Neutrophil (primary cell): ENCODE results near the gene BARX1.
"Not testable (repeated sequence)": the region's sequence is repeated elsewhere in the genome, so short reads cannot be mapped to it uniquely, and the experiment has no call there.

Experiments used
- H3K27ac ChIP-seq: fragments of 200-600 bp; sonication (generic); 2 replicates; pipeline ENCODE4 v1.5.1; 2016; ENCODE audit warnings: mild to moderate bottlenecking, moderate library complexity
- H3K27me3 ChIP-seq: fragments of 200-600 bp; sonication (generic); 2 replicates; pipeline ENCODE4 v1.6.0; 2016; ENCODE audit warnings: mild to moderate bottlenecking
- H3K36me3 ChIP-seq: fragments of 200-600 bp; sonication (generic); 2 replicates; pipeline ENCODE4 v1.5.1; 2017
- H3K4me1 ChIP-seq, 2 experiments: fragments of 200-600 bp in 1 of 2; sonication (generic) in 1 of 2; 1 replicate in 1 of 2; 2 replicates in 1 of 2; pipeline versions ENCODE4 v1.5.1 to v1.6.1; 2013 to 2016; ENCODE audit warnings: low read depth in 1 of 2, low read length in 1 of 2, mild to moderate bottlenecking in 1 of 2, moderate library complexity in 1 of 2; ENCODE audit not compliant: control insufficient read depth in 1 of 2, insufficient read depth in 1 of 2
- H3K4me3 ChIP-seq, 2 experiments: fragments of 200-600 bp in 1 of 2; sonication (generic) in 1 of 2; 1 replicate in 1 of 2; 2 replicates in 1 of 2; pipeline ENCODE4 v1.5.1; 2013 to 2016; ENCODE audit warnings: low read depth in 1 of 2, low read length in 1 of 2, mild to moderate bottlenecking in 1 of 2, moderate library complexity in 1 of 2
- H3K9me3 ChIP-seq: fragments of 200-600 bp; sonication (generic); 2 replicates; pipeline ENCODE4 v1.5.1; 2016
- CTCF ChIP-seq: fragments of 200-600 bp; sonication (generic); IDR thresholded peaks from 2 replicates; pipeline ENCODE4 v1.5.1; 2016; ENCODE audit warnings: antibody characterized with exemption

The BARX1 gene

GRCh38 chr9:93979721-93980120, 24.6 kb upstream of the BARX1 start:
- H3K9me3 ChIP-seq = no peaks in the 10 kb centered on the region
- no peaks in the 10 kb centered on the region for H3K4me1 ChIP-seq
- no peaks in the 10 kb centered on the region for H3K36me3 ChIP-seq
- TF ChIP-seq CTCF = no peak
- H3K27me3 ChIP-seq = peaks cover 56% of the 10 kb centered on the region
- no peak overlapping the region for H3K4me3 ChIP-seq
- H3K27ac ChIP-seq = no peak overlapping the region

- H3K9me3 ChIP-seq = no peaks in the 10 kb centered on the region
- peaks cover 56% of the 10 kb centered on the region for H3K27me3 ChIP-seq
- no peak for TF ChIP-seq CTCF
- H3K4me1 ChIP-seq = no peaks in the 10 kb centered on the region
- H3K27ac ChIP-seq = no peak overlapping the region
- no peak overlapping the region for H3K4me3 ChIP-seq
- no peaks in the 10 kb centered on the region for H3K36me3 ChIP-seq
Measured at GRCh38 chr9:93978551-93978950, 23.4 kb upstream of the BARX1 start.

- Histone ChIP-seq H3K4me3 (no peak overlapping the region), H3K4me1 (no peaks in the 10 kb centered on the region), H3K27ac (no peak overlapping the region), H3K27me3 (peaks cover 42% of the 10 kb centered on the region), H3K9me3 (no peaks in the 10 kb centered on the region), H3K36me3 (no peaks in the 10 kb centered on the region)
- TF ChIP-seq CTCF = no peak
Measured at GRCh38 chr9:93976973-93977372, 21.8 kb upstream of the BARX1 start.

- H3K27ac ChIP-seq = no peak overlapping the region
- H3K4me3 ChIP-seq = no peak overlapping the region
- no peak for TF ChIP-seq CTCF
- H3K36me3 ChIP-seq = no peaks in the 10 kb centered on the region
- H3K9me3 ChIP-seq = no peaks in the 10 kb centered on the region
- H3K27me3 ChIP-seq = peaks cover 35% of the 10 kb centered on the region
- no peaks in the 10 kb centered on the region for H3K4me1 ChIP-seq
Measured at GRCh38 chr9:93976081-93976480, 20.9 kb upstream of the BARX1 start.

GRCh38 chr9:93975262-93975661, 20.1 kb upstream of the BARX1 start:
- H3K27ac ChIP-seq = no peak overlapping the region
- H3K4me1 ChIP-seq = no peaks in the 10 kb centered on the region
- H3K9me3 ChIP-seq = no peaks in the 10 kb centered on the region
- no peak overlapping the region for H3K4me3 ChIP-seq
- no peaks in the 10 kb centered on the region for H3K36me3 ChIP-seq
- H3K27me3 ChIP-seq = peaks cover 30% of the 10 kb centered on the region
- TF ChIP-seq CTCF = no peak

- H3K27me3 ChIP-seq = peaks cover 22% of the 10 kb centered on the region
- H3K27ac ChIP-seq = no peak overlapping the region
- no peak overlapping the region for H3K4me3 ChIP-seq
- H3K36me3 ChIP-seq = no peaks in the 10 kb centered on the region
- H3K4me1 ChIP-seq = no peaks in the 10 kb centered on the region
- TF ChIP-seq CTCF = no peak
- H3K9me3 ChIP-seq = no peaks in the 10 kb centered on the region
Measured at GRCh38 chr9:93974151-93974550, 19.0 kb upstream of the BARX1 start.

GRCh38 chr9:93972655-93973054, 17.5 kb upstream of the BARX1 start:
- not testable (repeated sequence) for H3K4me1 ChIP-seq, H3K36me3 ChIP-seq, H3K27ac ChIP-seq, H3K4me3 ChIP-seq, H3K9me3 ChIP-seq
- H3K27me3 ChIP-seq = peaks cover 10% of the 10 kb centered on the region
